Inflammatory macrophage (primary cell): ENCODE results near the gene DPP10.
A peak's percentile ranks its signal among the peaks of the same experiment; 100 is the strongest.
"Not testable (repeated sequence)": the region's sequence is repeated elsewhere in the genome, so short reads cannot be mapped to it uniquely, and the experiment has no call there.

Experiments used
- DNase-seq, 2 donors: peaks; one replicate each; pipeline ENCODE4 v3.0.0-alpha.2; 2020 to 2022
- total RNA-seq, 18 experiments: gene quantifications; one replicate each; lab custom pipeline; 2026; ENCODE audit warnings: mixed read lengths in 6 of 18, inconsistent platforms in 2 of 18; lab: John Stamatoyannopoulos, UW

Gene DPP10
- total RNA-seq = 0 to 0.49 (median 0.06) reads per million in 18 experiments

GRCh38 chr2:114442510-114442909 is at the start of gene DPP10:
Gene DPP10, plus strand, starts transcription at chr2:114442641.
- peak in 1 of 2 donors; percentile 1 for DNase-seq

- no peak for DNase-seq
These were observed 41.6 kb upstream of the DPP10 start for GRCh38 chr2:114400890-114401289.

- no peak for DNase-seq
These were observed 37.0 kb upstream of the DPP10 start for GRCh38 chr2:114405247-114406116.

GRCh38 chr2:114406347-114406746 is 36.1 kb upstream of the DPP10 start:
- DNase-seq = no peak

GRCh38 chr2:114407353-114407752 is 35.1 kb upstream of the DPP10 start:
- not testable (repeated sequence) for DNase-seq

- DNase-seq = no peak
These were observed 20.7 kb upstream of the DPP10 start for GRCh38 chr2:114421781-114422180.

GRCh38 chr2:114424699-114425098 is 17.7 kb upstream of the DPP10 start:
- DNase-seq = no peak

- DNase-seq = no peak
These were observed 15.7 kb upstream of the DPP10 start for GRCh38 chr2:114426756-114427155.

GRCh38 chr2:114436329-114436728 is 6.1 kb upstream of the DPP10 start:
- DNase-seq = no peak

GRCh38 chr2:114446571-114446970 is 4.1 kb downstream of the DPP10 start:
- no peak for DNase-seq

- DNase-seq = no peak
These were observed 8.2 kb downstream of the DPP10 start for GRCh38 chr2:114450639-114451038.

- no peak for DNase-seq
These were observed 14.1 kb downstream of the DPP10 start for GRCh38 chr2:114456566-114456965.

GRCh38 chr2:114457956-114458355 is 15.5 kb downstream of the DPP10 start:
- no peak for DNase-seq

GRCh38 chr2:114461116-114461515 is 18.7 kb downstream of the DPP10 start:
- no peak for DNase-seq

GRCh38 chr2:114464961-114465706 is 22.7 kb downstream of the DPP10 start:
- DNase-seq = no peak

- DNase-seq = no peak
These were observed 25.9 kb downstream of the DPP10 start for GRCh38 chr2:114468343-114468742.

GRCh38 chr2:114472246-114472645 is 29.8 kb downstream of the DPP10 start:
- no peak for DNase-seq

GRCh38 chr2:114472726-114473125 is 30.3 kb downstream of the DPP10 start:
- no peak for DNase-seq

- no peak for DNase-seq
These were observed 46.5 kb downstream of the DPP10 start for GRCh38 chr2:114488841-114489530.

GRCh38 chr2:114495046-114495445 is 52.6 kb downstream of the DPP10 start:
- no peak for DNase-seq

- no peak for DNase-seq
These were observed 54.5 kb downstream of the DPP10 start for GRCh38 chr2:114496959-114497358.

- DNase-seq = no peak
These were observed 56.7 kb downstream of the DPP10 start for GRCh38 chr2:114499101-114499500.

- DNase-seq = no peak
These were observed 65.3 kb downstream of the DPP10 start for GRCh38 chr2:114507744-114508143.
